Activated T-cell treated with anti-CD3 and anti-CD28 coated beads for 48 hours (primary cell): ENCODE data around the gene ARMC5.
"Not testable (repeated sequence)": the region's sequence is repeated elsewhere in the genome, so short reads cannot be mapped to it uniquely, and the experiment has no call there.

Experiments
- DNase-seq: peaks from one replicate; pipeline ENCODE4 v3.0.0-alpha.2; 2020; ENCODE audit warnings: low read depth

ARMC5 gene

DNA sequence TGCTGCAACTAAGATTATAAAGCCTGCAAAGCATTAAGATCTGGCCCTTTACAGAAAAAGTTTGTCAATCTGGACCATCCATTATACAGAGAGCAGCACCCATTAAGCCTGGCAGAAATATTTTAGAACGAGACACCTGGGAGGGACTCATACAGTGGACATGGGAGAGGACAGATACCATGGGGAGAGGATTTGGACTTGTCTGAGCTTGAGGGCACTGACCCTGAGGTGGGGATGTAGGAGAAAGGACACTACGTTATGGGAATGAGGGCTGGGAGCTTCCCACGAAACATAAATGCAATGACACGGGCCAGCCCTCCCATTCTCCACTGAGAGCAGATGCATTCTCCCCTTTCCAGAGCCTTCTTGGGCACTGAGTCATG, 42.7 kb downstream of the ARMC5 start:
- DNase-seq = no peak

GRCh38 chr16:31502981-31503380, 43.7 kb downstream of the ARMC5 start:
- DNase-seq = no peak

DNA sequence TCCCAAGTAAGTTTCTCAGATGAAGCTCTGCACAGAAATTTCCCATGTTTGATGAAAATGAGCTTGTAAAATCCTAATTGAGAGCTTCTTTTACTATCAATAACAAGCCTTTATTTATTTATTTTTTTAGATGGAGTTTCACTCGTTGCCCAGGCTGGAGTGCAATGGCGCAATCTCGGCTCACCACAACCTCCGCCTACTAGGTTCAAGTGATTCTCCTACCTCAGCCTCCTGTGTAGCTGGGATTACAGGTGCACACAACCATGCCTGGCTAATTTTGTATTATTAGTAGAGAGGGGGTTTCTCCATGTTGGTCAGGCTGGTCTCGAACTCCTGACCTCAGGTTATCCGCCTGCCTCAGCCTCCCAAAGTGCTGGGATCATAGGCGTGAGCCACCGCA, 44.3 kb downstream of the ARMC5 start:
- DNase-seq = not testable (repeated sequence)

GRCh38 chr16:31504159-31504558, 44.9 kb downstream of the ARMC5 start:
- no peak for DNase-seq

DNA sequence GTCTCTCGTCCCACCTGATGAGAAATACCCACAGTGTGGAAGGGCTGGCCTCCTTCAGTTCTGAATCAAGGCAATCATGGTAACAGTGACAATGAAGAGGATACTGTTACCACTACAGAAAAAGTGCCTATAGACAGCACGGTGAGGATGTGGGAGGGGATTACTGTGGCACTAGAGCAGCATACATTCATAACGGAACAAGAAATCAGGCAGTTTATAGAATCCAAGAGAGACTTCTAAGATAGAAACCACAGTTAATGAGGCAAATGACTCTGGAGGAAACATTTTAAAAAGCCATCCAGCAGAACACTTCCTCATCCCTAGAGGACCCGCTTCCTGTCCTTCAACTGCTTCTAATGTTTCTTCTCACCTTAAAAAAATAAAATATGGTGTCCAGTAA, 46.2 kb downstream of the ARMC5 start:
- no peak for DNase-seq

DNA sequence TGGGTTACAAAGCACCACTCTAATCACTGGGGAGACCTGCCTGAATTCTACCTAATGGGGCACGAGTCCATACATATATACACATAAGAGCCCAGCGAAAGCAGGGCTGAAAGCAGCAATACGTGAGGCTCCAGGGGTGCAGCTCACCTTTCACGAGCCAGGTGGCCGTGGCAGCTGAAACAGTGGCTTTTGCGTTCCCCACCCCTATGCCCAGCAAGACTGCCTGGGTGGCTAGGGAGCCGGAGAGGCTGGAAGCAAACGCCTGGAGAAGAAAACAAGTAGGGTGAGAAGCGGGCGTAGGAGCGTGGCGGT, 48.3 kb downstream of the ARMC5 start:
- no peak for DNase-seq

- DNase-seq = peak; percentile 83
These were observed 48.8 kb downstream of the ARMC5 start, which contains the start of gene RUSF1 for GRCh38 chr16:31507929-31508705. RUSF1 (minus strand) TSS chr16:31508391; CDS start chr16:31508373, 18 bp downstream.

GRCh38 chr16:31508706-31509195, 49.5 kb downstream of the ARMC5 start:
- no peak for DNase-seq

GRCh38 chr16:31513126-31513525, 53.8 kb downstream of the ARMC5 start:
- no peak for DNase-seq

- no peak for DNase-seq
These were observed 54.6 kb downstream of the ARMC5 start for GRCh38 chr16:31513884-31514283.
